NCI-H345 (cell line): Measurements from ENCODE around the gene CENPC.
A peak's percentile ranks its signal among the peaks of the same experiment; 100 is the strongest.
"Not testable (repeated sequence)": the region's sequence is repeated elsewhere in the genome, so short reads cannot be mapped to it uniquely, and the experiment has no call there.

Experiments used
- DNase-seq: peaks from one replicate; lab custom pipeline; 2025; lab: John Stamatoyannopoulos, UW

CENPC gene

DNA sequence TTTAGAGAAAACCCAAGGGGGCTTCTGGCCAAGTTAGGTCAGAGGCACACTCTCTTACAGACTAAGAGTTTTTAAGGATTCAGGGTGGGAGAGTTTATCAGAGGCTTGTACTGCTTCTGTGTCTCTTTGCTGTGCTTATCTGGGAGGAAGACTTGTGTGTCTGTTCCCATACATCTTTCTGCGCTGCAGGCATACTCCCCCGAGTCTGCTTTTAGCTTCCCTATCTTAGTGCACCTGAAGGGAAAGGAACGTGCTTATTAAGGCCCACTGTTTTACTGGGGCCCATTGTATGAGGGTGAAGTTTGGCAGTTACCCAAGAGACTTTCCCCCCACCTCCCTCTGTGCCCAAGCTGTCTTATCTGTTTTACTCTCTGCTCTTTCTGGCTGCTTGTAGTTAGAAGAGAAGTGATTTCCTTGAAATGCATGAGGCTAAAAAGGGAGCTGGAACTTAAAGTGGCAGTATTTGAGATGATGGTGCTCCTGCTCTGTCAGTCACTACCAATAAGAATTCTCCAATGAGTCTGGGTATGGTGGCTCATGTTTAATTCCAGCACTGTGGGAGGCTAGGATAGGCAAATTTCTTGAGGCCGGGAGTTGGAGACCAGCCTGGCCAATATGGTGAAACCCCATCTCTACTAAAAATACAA lies 7.0 kb upstream of the CENPC start:
- not testable (repeated sequence) for DNase-seq

GRCh38 chr4:67550857-67551256 lies 5.6 kb upstream of the CENPC start:
- DNase-seq: no peak

GRCh38 chr4:67550451-67550850 lies 5.1 kb upstream of the CENPC start:
- no peak for DNase-seq

DNA sequence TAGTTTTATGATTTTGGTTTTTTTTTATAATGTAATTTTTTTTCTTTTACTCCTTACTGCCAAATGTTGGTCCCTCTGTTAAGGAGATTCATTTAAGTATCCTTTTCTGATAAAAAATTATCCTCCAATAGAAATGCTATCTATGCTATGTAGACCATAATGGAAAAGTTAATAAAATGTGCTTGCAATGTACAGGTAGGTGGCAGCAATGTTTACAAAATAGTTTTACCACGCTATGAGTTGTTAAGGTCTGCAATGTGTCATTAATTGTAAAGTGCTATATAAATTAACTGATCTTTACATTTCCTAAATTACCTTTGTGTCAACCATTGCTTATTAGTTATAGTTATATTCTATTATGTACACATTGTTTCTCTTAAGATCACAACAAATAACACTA lies 3.8 kb upstream of the CENPC start:
- peak; percentile 10 for DNase-seq

DNA sequence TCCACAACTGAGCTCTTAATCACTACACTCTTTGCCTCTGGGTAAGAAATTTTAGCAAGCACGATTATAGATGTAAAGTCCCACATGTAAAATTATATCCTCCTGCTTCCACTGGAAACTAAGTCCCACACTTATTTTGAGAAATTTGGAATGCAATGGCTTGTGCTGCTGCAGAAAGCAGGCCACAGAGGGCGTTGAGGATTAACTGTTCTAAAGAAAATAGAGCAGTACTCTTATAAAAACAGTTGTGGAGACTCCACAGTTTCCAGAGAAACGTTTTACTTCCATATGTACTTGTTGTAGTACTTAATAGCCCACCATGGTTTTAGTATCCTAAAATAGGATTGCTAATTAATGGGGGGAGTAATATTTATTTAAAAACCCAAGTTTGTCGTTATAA lies 1.7 kb upstream of the CENPC start:
- no peak for DNase-seq

GRCh38 chr4:67546004-67546356 lies 677 bp upstream of the CENPC start:
- no peak for DNase-seq

GRCh38 chr4:67542076-67542475 lies 3.2 kb downstream of the CENPC start:
- no peak for DNase-seq

- DNase-seq: no peak
Observed at GRCh38 chr4:67539830-67540229, 5.5 kb downstream of the CENPC start.

DNA sequence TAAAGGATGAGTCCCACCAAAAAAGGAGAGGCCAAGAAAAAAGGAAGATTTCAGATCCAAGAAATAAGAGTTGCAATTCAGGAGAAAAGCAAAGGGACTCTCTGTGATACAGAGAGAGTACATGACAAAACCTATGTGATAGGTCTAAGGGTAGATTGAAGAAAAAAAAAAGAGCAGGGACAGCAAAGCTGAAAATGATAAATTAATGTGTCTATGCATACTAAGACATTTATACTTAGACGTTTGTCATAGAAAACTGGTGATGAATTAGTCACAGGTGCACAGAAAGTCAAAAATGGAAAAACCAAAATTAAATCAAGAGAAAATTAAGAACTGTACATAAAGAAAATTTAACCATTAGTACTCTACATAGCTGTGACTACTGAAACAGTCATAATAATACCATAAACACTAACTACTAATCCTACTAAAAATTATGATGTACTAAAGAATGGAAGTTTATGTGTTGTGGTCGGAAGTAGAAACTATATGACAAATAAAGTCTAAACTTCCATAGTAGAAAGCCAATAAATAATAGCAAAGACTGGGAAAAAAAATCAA lies 9.9 kb downstream of the CENPC start:
- DNase-seq: no peak

DNA sequence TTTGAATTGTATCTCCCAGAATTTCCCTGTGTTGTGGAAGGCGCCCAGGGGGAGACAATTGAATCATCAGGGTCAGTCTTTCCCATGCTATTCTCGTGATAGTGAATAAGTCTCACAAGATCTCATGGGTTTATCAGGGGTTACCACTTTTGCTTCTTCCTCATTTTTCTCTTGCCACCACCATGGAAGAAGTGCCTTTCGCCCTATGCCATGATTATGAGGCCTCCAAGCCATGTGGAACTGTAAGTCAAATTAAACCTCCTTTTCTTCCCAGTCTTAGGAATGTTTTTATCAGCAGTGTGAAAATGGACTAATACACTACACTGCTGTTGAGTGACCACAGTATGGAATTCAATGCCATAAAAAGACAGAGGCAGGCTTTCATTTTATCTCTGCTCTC lies 12.2 kb downstream of the CENPC start:
- no peak for DNase-seq

DNA sequence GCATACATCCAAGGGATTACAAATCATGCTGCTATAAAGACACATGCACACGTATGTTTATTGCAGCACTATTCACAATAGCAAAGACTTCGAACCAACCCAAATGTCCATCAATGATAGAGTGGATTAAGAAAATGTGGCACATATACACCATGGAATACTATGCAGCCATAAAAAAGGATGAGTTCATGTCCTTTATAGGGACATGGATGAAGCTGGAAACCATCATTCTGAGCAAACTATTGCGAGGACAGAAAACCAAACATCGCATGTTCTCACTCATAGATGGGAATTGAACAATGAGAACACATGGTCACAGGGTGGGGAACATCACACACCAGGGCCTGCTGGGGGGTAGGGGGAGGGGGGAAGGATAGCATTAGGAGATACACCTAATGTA lies 12.9 kb downstream of the CENPC start:
- DNase-seq: not testable (repeated sequence)

DNA sequence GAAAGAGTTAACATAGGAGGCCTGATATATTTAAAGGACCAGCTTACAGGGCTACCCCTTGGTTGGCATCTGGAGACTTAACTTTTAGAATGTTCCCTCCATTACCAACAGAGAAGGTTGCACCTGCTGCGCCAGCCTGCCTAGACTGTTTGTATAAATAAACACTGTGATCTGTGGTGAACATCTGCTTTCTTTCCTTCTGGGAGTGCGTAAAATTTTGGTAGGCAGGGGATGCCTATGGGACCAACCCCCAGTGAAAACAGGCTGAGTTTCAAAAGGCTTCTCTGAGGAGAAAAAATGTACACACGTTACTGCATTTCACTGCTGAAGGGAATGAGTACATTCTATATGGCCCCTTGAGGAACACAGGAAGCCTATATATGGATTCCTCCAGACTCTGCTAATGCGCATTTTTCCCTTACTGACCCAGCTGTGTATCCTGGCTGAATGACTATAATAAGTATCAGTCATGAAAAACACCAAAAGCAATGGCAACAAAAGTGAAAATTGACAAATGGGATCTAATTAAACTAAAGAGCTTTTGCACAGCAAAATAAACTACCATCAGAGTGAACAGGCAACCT lies 13.8 kb downstream of the CENPC start:
- DNase-seq: no peak

- not testable (repeated sequence) for DNase-seq
Observed at GRCh38 chr4:67524140-67524539, 21.2 kb downstream of the CENPC start.

GRCh38 chr4:67522851-67523671 lies 22.2 kb downstream of the CENPC start:
- no peak for DNase-seq

- no peak for DNase-seq
Observed at GRCh38 chr4:67522230-67522629, 23.1 kb downstream of the CENPC start.

DNA sequence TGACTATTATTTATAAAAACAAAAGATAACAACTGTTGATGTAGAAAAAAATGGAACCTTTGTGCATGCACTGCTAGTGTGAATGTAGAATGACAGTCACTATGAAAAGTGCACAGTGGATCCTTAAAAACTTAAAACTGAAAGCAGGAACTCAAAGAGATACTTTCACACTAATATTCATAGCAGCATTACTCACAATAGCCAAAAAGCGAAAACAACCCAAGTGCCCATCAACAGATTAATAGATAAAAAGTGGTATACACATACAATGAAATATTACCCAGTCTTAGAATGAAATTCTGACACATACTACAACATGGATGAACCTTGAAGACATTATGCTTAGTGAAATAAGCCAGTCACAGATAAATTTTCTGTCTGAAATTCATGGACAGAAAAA lies 23.8 kb downstream of the CENPC start:
- DNase-seq: no peak

DNA sequence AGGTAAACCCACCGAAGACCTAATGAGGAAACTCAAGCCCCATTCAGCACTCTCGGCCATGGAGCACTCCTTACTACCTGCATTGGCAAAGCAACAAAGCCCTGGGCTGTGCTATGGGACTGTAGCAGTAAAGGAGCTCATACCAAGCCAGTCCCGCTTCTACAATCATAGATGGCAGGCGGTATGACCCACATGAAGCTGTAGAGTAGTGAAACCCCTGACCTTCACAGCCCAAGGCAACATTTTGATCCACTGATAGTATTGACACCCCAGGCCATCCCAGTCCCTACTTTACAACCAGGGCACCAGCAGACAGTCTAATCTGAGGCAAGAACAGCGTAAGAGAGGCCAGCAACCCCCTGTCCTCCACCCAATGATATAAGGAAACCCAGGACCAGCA lies 25.2 kb downstream of the CENPC start:
- no peak for DNase-seq

DNA sequence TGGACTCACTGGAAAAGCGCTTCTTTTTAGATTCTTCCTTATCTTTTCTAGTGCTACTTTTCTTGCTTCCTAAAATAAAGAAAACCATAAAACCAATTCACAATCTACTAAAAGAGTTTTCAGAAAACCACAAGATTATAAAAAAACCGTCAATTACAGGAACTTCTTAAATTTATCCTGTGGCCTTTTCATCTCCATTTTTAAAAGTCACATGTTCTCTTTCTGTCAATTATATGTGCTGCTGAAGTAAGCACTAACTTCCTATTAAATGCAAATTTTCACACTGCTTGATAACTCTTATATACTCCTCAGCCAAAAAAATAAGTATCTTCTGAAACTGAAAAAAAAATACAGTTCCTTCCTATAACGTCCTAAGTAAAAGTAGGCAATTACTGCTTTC lies 32.8 kb downstream of the CENPC start:
- DNase-seq: no peak

DNA sequence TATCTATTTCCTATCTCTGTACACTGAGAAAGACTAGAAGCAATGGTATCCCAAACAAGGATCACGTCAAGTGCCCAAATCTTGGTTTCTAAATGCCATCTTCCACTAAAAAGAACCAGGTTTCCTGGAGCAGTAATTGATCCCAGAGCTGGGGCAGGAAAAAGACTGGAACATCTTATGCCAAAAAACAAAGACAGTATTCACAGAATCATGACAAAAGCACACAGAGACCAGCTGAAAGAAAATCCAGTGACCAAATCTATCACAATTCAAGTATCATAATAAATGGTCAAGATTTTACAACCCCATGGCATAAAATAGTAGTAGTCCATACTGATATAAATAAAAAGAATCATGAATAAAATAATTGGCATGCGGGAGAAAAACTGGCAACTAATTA lies 44.9 kb downstream of the CENPC start:
- no peak for DNase-seq

DNA sequence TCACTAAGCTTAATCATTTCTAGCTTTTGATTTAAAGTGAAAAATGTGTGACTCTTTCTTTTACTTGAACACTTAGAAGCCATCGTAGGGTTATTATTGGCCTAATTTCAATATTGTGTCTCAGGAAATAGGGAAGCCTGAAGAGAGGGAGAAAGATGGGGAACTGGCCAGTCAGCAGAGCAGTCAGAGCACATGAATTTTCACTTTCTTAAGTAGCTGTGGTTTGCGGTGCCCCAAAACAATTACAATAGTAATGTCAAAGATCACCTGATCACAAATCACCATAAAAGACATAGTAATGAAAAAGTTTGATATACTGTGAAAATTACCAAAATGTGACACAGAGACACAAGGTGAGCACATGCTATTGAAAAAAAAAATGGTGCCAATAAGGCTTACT lies 45.5 kb downstream of the CENPC start:
- no peak for DNase-seq

DNA sequence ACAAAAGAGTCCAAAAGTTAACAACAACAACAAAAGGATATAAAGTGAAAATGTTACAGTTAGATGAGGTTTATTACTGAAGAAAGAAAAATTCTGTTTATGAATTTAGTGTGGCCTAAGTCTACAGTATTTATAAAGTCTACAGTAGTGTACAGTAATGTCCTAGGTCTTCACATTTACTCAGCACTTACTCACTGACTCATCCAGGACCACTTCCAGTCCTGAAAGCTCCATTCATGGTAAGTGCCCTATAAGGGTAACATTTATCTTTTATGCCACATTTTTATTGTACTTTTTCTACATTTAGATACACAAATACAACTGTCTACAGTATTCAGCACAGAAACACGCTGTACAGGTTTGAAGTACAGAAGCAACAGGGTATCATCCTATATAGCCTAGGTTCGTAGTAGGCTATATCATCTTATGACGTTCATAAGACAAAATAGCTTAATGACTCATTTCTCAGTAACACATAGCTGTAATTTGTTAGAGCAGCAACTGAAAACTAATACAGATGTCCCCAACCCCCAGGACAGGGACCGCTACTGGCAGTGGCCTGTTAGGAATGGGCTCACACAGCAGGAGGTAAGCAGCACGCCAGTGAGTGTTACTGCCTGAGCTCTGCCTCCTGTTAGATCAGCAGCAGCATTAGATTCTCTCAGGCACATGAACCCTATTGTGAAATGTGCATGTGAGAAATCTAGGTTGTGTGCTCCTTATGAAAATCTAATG lies 61.3 kb downstream of the CENPC start:
- DNase-seq: no peak

GRCh38 chr4:67480810-67481209 lies 64.5 kb downstream of the CENPC start:
- no peak for DNase-seq
